ENCODE measurements around the gene ABCA13.

- TF ChIP-seq EZH2 (IDR thresholded peaks at IDR 0.05; ENCODE audit: insufficient read depth, poor library complexity, severe bottlenecking) (no peak), EZH2phosphoT487 (IDR thresholded peaks at IDR 0.05; ENCODE audit: insufficient read depth, low read depth) (no peak)
Measured at GRCh38 chr7:48643431-48644013, 472.3 kb downstream of the ABCA13 start.

Measured in GM23248 (cell line).